Activated CD4-positive, alpha-beta T cell treated with anti-CD3 and anti-CD28 coated beads, Interleukin-2, amount 50 U/mL, for 24 hours (primary cell): Measurements from ENCODE around the gene SDS.

Experiments
- DNase-seq, 2 donors: peaks; one replicate each; pipeline ENCODE4 v3.0.0-alpha.2; 2020; ENCODE audit warnings: low read depth in 1 of 2, low spot score in 1 of 2

SDS gene

DNA sequence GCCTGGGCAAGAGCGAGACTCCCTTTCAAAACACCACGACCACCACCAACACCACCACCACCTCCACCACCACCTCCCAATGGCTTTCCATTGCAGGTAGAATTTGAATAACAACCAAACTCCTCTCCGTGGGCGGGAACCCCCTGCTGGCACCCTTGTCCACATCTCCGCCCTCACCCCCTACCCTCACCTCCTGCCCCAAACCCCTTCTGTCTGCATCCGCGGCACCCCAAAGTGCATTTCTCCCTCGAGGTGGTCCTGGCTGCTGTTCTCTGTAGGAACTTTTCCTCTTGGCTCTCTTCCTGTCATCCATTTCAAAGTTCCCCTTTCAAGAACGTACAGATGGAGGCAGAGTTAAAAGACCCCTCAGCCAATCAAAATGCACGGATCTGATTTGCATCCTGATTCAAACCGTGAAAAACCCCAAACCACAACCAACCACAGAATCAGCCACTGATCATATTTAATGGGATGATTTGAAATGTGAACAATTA, 22.3 kb upstream of the SDS start:
- DNase-seq, result no peak

DNA sequence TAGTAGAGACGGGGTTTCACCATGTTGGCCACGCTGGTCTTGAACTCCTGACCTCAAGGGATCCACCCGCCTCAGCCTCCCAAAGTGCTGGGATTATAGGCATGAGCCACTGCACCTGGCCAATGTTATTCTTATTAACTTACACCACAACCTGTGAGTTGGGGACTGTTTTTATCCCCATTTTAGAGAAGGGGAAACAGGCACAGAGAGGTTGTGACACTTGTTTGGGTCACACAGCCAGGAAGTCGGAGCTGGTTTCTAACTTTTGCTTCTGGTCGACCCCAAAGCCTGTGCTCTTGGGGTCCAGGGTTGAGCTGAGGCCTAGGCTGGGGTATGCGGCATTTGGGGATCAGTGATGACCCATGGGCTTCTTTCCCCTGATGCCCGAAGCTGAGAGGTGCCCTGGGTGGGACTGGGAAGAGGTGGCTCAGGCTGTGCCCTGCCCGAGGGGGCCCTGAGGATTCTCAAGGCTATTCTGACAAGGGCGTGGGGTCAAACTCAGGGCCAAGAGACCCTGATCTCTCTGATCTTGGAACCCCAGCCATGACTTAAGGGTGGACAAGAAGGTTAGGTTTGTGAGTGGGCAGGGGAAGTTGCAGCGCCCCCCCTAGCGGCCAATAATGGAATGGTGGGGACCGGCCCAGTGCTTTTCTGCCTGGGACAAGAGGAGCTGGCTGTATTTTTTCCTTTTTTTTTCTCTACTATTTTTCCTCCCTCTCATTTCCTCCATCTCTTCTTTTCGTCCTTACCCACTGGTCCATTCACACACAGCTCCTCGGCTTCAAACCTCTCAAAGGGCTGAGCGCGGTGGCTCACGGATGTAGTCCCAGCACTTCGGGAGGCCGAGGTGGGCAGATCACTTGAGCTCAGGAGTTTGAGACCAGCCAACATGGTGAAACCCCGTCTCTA, 21.5 kb upstream of the SDS start:
- peak; percentile 23 to 31 for DNase-seq

- no peak for DNase-seq
Observed at GRCh38 chr12:113424456-113424855, 20.8 kb upstream of the SDS start.

DNA sequence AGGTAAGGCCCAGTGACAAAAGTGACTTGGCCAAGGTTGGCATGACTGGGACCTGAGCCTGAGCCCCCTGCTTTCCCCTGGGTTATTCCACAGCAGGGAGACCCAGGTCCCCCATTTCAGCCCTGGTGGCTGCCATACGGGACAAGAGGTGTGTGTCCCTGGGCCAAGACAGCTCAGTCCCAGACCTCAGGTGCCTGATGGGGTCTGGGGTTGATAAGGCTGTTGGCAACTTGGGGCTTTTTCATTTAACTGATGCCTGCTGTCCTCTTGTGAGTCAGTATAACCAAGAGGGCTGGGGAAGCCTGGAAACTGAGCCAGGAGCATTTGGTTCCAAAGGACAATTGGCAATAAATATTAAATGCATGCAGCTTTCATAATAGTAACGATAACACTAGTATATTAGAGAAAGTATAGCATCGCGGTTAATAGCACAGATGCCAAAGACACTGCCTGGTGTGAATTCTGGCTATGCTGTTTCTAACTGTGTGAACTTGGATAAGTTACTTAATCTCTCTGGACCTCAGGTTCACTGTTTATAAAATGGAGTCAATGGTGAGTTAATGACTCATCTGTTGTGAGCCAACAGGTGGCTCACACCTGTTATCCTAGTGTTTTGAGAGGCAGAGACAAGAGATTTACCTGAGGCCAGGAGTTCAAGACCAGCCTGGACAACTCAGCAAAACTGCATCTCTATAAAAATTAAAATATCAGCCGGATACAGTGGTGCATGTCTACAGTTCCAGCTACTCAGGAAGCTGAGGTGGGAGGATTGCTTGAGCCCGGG, 19.4 kb upstream of the SDS start:
- DNase-seq, result no peak

DNA sequence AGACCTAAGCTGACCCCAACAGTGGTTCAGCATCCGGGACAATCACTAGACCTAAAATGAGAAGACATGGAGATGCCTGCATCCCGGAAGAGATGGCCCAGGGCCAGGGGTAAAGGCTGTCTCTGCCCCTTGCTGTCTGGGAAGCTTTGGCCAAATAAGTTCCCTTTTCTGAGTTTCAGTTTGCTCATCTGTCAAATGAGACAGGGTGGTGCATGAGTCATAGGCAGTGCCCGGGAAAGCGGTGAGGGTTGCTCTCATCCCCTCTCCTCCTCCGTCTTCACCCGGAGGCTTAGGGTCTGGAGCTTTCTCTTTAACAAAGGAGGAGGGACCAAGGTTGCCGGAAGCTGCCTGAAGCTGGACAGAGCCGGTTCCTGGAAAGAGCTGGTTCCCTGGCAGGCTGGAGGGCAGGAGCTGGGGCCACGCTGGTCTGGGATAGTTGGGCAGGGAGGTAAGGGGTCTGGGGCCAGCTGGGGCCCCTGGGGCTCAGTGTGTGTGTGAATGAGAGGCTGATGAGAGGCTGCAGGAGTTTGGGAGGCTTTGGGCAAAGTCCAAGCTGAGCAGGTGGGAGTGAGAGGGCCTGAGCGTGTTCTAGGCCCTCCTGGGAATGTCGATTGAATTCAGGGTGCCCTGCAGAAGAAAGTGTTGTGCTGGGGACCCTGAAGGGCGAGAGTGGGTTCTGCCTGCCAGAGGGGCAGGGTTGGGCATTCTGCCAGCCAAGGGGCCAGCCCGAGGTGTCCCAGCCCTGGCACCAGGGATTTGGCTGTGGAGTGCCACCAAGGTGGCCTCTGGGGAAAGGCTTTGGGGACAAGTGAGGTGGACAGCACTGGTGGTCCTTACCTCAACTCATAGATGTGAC, 18.6 kb upstream of the SDS start, which contains the start of gene SDSL:
SDSL (plus strand) TSS at position 351 of the 856 bp plus-strand sequence. CDS start 5,603 bp downstream, outside the sequence.
- no peak for DNase-seq

- DNase-seq, result no peak
Observed at GRCh38 chr12:113420996-113421595, 17.4 kb upstream of the SDS start.

GRCh38 chr12:113418213-113418879, 14.7 kb upstream of the SDS start:
- no peak for DNase-seq

DNA sequence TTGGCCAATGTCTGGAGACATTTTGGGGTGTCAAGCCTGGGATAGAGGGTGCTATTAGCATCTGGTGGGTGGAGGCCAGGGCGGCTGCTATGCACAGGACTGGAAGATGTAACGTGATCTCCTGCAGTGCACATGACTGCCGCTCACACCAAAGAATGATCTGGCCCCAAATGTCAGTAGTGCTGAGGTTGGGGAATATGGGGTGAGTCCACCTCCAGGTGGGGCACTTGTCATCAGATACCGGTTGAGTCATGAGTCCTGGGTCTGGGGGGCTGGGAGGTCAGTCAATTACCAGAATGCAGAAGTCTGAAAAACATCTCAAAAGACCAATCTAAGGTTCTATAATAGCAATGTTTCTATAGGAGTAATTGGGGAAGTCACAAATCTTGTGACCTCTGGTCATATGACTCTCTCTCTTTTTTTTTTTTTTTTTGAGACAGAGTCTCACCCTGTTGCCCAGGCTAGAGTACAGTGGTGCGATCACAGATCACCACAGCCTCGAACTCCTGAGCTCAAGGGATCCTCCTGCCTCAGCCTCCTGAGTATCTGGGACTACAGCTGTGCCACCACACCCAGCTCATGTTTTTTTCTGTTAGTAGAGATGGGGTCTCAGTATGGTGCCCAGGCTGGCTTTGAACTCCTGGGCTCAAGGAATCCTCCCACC, 12.5 kb upstream of the SDS start:
- no peak for DNase-seq

DNA sequence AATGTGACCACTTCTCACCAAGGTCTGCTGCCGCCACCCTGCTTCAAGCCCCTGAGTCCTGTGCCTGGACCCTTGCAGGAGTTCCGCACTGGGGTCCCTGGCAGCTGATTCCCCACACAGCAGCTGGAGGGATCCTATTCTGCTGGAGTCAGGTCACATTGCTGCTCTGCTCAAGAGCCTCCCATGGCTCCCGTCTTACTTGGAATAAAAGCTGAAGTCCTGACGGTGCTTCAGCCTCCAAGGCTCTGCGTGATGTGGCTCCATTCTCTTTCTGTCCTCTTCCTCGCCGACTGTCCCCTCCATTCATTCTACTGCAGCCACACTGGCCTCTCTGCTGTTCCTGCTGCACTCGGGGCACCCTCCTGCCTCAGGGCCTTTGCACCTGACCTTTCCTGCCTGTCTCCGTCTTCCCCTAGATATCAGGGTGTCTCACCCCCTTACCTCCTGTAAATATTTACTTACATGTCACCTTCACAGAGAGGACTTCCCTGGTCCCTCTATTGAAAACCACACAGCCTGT, 10.9 kb upstream of the SDS start:
- no peak for DNase-seq

DNA sequence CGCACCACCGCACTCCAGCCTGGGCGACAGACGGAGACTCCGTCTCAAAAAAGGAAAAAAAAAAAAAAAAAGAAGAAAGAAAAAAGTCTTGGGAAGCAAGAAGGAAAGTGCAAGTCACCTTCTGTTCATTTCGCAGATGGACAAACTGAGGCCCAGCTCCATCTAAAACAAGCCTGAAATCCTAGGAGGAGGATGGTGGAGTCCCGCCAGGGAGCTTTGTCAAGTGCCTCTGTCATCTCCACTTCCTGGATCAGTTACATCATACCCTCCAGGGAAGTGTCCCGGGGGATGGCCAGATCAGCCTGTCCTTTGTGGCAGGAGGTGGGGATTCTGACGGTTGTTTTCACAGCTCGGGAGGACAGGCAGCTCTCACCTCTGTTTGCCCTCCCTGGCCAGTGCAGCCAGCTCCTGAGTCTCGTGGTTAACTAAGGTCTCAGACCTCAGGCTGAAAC, 9.8 kb upstream of the SDS start:
- DNase-seq, result no peak

DNA sequence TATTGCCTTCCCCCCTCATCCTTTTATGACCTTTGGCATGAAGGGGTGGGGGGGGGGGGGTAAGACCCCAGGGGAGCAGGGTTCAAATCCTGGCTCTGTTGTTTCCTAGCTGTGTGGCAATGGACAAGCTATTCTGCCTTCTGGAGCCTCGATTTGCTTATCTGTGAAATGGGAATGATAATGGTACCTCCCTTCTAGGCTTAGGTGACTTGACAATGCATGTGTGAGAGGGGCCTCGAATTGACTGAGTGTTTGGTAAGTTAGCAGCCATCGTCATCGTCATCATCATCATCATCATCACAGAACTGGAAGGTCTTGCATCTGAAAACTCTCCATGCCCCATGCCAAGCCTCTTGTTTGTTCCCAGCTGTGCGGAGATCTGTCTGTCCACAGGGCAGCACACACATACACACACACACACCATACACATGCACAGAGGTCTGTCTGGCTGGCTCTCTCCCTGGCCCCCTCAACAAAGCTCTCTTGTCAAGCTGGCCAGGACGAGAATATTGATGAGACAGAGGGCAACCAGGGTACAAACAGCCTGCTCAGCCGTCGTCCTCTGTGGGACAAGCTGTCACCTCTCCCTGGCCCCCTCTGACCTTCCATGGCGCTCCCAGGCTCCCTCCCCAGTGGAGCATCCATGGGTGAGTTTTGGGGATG, 5.9 kb upstream of the SDS start:
- no peak for DNase-seq

- no peak for DNase-seq
Observed at GRCh38 chr12:113408756-113409298, 5.1 kb upstream of the SDS start.

DNA sequence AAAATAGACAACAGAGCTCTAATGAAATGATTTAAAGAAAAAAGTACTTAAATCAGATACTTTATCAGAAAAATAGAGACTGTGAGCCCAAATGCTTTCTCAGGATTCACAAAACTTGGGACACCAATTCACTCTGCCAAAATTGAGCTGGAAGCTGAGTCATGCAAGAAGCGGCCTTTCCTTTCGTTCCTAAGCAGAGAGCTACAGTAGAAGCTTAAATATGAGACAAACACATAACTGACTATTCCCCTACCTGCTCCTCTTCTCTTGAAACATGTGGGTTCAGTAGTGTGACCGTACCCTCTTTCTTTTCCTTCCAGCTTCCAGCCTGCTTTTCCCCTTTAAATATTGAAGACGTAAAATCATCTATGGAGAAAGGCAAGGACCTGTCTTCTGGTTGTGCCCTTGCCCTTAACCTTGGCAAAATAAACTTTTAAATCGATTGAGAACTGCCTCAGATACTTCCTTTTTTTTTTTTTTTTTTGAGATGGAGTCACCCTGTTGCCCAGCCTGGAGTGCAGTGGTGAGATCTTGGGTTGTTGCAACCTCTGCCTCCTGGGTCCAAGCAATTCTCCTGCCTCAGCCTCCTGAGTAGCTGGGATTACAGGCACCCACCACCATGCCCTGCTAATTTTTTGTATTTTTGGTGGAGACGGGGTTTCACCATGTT, 4.4 kb upstream of the SDS start:
- DNase-seq, result no peak

DNA sequence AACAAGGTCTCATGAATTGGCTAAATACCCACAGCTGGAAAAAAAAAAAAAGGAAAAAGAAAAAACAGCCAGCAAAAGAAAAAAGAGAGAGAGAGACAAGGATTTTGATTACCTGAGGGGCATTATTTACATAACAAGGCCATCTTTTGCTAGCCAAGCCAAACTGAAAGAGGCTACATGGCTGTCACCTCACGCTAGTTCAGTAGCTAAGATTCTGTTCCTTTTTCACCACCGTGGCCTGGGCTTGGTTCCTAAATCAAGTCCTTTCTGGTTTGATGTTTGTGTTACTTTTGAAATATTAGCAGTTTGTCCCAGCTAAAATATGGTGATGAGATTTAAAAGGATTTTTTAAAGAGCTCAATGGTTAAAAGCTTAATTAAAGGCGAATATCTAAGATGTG, 2.0 kb upstream of the SDS start:
- DNase-seq, result no peak

- DNase-seq, result no peak
Observed at GRCh38 chr12:113402586-113403260, 964 bp downstream of the SDS start.

GRCh38 chr12:113401066-113402000, 2.4 kb downstream of the SDS start:
- DNase-seq, result no peak
